NCI-H187 treated with DMSO at 0.1 percent for 48 hours (cell line): ENCODE measurements around the gene TP63.
"Not testable (repeated sequence)": the region's sequence is repeated elsewhere in the genome, so short reads cannot be mapped to it uniquely, and the experiment has no call there.

Experiments used
- DNase-seq: peaks from one replicate; lab custom pipeline; 2025; lab: John Stamatoyannopoulos, UW

TP63 gene

DNA sequence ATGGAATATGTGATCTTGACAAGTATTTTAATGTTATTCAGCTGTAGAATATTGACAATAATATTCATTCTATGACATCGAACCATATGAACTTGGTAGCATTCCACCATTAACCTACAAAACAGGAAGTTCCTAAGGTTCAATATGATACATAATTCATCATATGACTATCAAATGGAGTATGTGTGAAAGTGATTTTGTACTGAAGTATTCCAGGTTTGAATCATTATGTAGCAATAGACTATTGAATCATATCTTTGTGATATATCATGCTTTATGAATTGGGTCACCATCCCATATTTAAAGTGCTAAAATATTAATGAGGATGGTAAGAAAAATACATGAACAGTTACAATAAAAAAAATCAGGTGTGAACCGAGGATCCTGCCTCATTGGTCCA, 95.1 kb downstream of the TP63 start:
- no peak for DNase-seq

DNA sequence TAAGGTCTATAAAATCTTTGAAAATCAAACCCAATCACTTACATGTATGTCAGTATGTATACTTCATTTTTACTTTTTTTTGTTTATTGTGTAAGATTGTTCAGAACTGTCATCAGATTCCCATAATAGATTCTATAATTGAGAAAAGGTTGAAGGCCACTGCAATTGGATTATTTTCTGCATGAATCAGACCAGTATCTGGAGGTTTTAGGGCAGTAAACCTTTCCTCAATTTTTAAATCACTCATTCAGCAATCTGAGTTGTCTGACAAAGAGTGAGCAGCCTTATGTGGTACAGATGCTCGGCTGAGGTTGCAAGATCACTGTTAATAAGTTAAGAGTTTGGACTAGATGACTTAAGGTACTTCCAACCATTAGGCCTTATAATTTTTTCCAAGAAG, 96.0 kb downstream of the TP63 start:
- DNase-seq = no peak

DNA sequence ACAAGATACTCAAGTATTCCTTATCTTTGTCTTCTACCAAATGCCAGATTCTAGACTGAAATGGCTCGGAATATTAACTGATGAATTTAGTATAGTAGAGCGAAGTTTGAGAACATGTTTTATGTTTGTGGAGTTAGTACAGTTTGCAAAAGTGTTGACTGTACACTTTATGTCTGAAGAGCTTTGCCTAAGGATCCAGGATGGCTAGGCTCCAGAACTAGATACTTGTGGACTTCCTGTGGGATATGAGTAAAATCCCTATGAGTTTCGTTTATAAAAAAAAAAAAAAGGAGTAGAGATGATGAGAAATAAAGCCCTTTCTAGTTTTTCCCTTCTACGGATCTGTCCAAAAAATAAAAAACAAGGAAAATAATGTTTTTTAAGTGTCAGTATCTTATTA, 96.7 kb downstream of the TP63 start:
- DNase-seq = no peak

DNA sequence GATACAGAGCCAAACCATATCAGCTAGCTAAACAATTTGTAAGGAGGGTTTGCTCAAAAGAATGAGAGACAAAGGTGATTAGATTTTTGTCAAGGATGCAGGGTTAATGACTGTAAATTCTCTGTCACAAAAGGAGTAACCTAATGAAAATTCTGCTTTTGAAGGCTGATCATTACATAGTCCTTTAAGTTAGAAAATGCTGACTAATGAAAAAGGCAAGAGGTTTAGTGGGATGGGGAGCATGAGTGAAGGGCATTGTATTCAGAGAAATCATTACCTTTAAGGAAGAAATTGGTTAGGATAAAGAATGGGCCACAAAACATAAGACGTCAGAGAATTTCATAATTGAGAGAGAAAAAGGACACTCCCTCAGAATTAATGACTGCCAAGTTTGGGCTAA, 97.7 kb downstream of the TP63 start:
- no peak for DNase-seq

GRCh38 chr3:189734061-189734460, 102.9 kb downstream of the TP63 start:
- DNase-seq = no peak

DNA sequence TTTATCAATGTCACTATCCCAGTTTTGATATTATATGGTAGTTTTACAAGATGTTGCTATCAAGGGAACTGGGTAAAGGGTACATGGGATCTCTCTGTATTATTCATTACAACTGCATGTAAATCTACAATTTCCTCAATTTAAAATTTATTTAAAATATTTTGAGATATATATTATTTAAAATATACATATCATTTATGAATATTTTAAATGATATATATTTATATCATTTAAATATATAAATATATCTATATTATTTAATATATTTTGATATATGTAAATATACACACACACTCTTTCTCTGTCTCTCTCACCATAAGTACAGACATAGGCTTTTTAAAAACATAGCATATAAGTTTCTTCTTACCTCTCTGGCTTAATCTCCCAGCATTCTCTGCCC, 104.7 kb downstream of the TP63 start:
- no peak for DNase-seq

DNA sequence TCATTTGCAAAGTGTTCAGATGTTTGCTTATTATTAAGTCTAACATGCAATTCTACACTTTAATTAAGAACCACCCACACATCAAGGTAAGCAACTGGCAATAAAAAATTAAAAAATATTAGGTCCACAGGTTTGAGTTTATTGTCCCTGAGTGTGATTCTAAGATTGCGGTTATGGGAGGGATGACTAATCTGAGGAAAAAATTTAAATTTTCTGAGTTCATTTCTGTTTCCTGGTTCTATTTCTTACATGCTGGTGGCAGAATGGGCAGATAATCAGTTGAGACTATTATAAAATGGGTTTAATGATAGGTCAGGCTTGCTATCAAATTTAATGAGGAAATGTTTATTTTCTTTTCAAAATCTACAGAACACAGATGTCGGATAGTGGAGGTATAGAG, 105.9 kb downstream of the TP63 start:
- no peak for DNase-seq

GRCh38 chr3:189737619-189738018, 106.4 kb downstream of the TP63 start:
- DNase-seq = no peak

DNA sequence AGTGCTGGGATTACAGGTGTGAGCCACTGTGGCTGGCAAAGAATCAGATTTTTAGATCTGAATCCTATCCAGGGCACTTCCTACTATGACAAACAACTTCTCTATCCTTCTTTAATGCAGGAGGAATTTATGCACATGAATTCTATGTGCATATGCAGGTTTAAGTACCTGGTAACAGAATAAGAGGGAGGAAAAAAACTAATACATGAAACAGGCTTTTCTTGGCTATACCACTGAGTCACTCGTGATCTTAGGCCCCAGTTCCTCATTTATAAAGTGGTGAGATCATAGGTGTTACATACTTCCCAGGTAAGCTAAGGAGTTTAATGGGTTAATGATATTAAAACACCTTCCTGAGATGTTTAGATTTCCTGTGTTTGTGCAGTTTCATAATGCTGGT, 108.2 kb downstream of the TP63 start:
- no peak for DNase-seq

GRCh38 chr3:189740156-189740555, 109.0 kb downstream of the TP63 start:
- DNase-seq = no peak

- DNase-seq = no peak
Observed at GRCh38 chr3:189744235-189744634, 113.0 kb downstream of the TP63 start.

GRCh38 chr3:189745622-189746021, 114.4 kb downstream of the TP63 start:
- DNase-seq = no peak

GRCh38 chr3:189748046-189748445, 116.9 kb downstream of the TP63 start:
- DNase-seq = no peak

DNA sequence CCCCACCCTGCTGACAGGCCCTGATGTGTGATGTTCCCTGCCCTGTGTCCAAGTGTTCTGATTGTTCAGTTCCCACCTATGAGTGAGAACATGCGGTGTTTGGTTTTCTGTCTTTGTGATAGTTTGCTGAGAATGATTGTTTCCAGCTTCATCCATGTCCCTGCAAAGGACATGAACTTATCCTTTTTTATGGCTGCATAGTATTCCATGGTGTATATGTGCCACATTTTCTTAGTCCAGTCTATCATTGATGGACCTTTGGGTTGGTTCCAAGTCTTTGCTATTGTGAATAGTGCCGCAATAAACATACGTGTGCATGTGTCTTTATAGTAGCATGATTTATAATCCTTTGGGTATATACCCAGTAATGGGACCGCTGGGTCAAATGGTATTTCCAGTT, 119.8 kb downstream of the TP63 start:
- DNase-seq = not testable (repeated sequence)

- no peak for DNase-seq
Observed at GRCh38 chr3:189754356-189754755, 123.2 kb downstream of the TP63 start.

- DNase-seq = no peak
Observed at GRCh38 chr3:189756582-189757078, 125.4 kb downstream of the TP63 start.

DNA sequence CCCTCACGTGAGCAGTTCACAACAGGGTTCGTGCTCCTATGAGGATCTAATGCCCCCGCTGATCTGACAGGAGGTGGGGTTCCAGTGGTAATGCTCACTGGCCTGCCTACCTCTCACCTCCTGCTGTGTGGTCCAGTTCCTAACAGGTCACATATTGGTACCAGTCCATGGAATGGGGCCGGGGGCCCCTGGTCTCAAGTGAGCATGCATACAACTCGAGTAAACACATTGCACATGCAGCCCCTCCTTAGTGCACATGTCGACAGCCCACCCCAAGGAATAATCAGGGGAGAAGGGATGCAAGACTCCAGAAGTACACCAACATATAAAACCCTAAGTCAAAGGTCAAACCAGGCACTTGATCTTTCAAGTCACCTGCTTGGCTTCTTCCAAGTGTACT, 127.0 kb downstream of the TP63 start:
- no peak for DNase-seq

DNA sequence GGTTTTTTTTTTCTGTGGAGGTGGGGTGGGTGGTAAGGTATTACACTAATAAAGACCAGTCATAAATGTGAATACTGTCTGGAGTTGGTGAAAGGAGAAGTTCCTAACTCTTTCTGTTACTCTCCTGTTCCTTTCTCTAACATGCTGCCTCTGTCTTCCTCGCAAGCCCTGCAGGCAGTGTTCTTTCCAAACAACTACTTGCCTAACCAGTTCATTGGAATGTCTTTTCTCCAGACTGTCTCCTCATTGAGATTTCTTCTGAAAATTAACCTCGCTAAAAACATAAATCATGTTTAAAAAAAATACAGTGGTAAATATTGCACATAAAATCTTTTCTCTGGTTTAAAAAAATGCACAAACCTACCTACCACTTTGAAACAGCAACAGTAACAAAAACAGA, 135.2 kb downstream of the TP63 start:
- DNase-seq = no peak

- no peak for DNase-seq
Observed at GRCh38 chr3:189771842-189772450, 140.8 kb downstream of the TP63 start.

GRCh38 chr3:189772584-189772983, 141.4 kb downstream of the TP63 start:
- no peak for DNase-seq

DNA sequence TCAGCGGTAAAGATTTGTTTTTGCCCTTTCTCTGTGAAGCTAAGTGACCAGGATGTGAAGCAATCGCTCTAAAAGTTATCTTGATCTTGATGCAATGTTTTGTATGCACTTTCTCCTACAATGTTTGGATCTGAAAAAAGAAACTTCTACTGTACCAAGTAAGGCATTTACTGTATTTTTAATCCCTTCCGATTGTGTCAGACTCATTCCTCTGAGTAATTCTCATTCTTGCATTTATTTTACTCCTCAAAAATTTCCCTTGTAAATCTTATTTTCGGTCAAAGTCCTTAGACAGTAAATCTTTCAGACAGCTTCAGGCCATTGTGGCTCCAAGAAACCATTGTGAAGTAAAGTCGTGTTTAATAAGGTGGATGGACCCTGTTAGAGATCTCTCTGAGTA, 141.9 kb downstream of the TP63 start:
- DNase-seq = no peak

GRCh38 chr3:189776149-189776824, 145.1 kb downstream of the TP63 start:
- no peak for DNase-seq

GRCh38 chr3:189778340-189778950, 147.3 kb downstream of the TP63 start:
- no peak for DNase-seq

DNA sequence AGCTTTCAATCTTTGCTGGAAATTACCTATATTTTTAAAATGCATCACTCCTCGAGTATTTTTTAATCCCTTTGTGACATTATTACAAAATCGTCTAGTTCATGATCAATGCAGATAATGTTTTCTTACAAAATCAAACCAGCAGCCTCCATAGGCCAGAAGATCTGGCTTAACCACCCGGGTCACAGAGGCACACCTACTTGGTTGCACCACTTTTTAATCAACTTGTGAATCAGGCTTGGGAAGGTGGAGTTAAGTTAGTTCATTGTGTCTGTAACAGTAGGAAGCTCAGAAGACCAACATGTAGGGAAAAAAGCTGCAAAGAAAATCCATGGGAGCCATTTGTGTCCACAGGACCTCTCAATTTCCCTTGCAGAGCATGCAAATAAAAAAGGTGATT, 148.0 kb downstream of the TP63 start:
- no peak for DNase-seq
